A549 (cell line): ENCODE data around the gene ETFRF1. TPM values are rescaled to one million over a fixed set of nuclear protein-coding genes. Genes with fewer than 3 reads are reported as not detected.

Experiments used
- ATAC-seq, 2 experiments: fragments of 200-7000 bp in 1 of 2; fragments of >200 bp in 1 of 2; cut with Nextera tagmentation in 1 of 2; cut with Tn5 transposase in 1 of 2; 3 replicates each; pipeline versions ENCODE4 v1.8.0 to v1.9.1; 2018 to 2020; ENCODE audit warnings: mild to moderate bottlenecking in 1 of 2, moderate library complexity in 1 of 2
- CTCF ChIA-PET: fragments of 300-600 bp; sonication (Branson Sonifier 250); formaldehyde crosslinking; extraction: SDS; loops from one replicate; lab custom pipeline; 2021; ENCODE audit warnings: antibody characterized with exemption, inconsistent platforms; lab: Yijun Ruan, JAX
- POLR2A ChIA-PET: fragments of 350-600 bp; formaldehyde crosslinking; extraction: SDS; loops from one replicate; lab custom pipeline; 2021; ENCODE audit warnings: antibody characterized with exemption, inconsistent platforms; lab: Yijun Ruan, JAX
- DNase-seq, 2 experiments: peaks; one replicate each; pipeline versions ENCODE4 v3.0.0 to v3.0.0-alpha.2; 2011 to 2016; ENCODE audit warnings: low read depth in 1 of 2, low spot score in 1 of 2
- FAIRE-seq: peaks from 2 replicates; lab custom pipeline; 2011; peaks lifted over from hg19 to GRCh38; lab: Jason Lieb, UNC
- H3K27ac ChIP-seq, 2 experiments: fragments of >200 bp; sonication (Bioruptor Twin); formaldehyde crosslinking; 3 replicates each; pipeline ENCODE4 v1.5.1; 2016 to 2017
- H3K4me1 ChIP-seq: fragments of >200 bp; sonication (Bioruptor Twin); formaldehyde crosslinking; 3 replicates; pipeline ENCODE4 v1.6.1; 2016
- H3K4me2 ChIP-seq: fragments of >200 bp; sonication (Bioruptor Twin); formaldehyde crosslinking; 3 replicates; pipeline ENCODE4 v1.6.1; 2016
- H3K4me3 ChIP-seq: fragments of >200 bp; sonication (Bioruptor Twin); formaldehyde crosslinking; 3 replicates; pipeline ENCODE4 v1.5.1; 2016
- H3K9me3 ChIP-seq: fragments of >200 bp; sonication (Bioruptor Twin); formaldehyde crosslinking; 3 replicates; pipeline ENCODE4 v1.6.1; 2016
- BHLHE40 ChIP-seq: IDR thresholded peaks from 2 replicates; pipeline ENCODE4 v1.6.1; 2012; ENCODE audit warnings: low read depth, low read length, inconsistent platforms
- CHD2 ChIP-seq: fragments of 150-350 bp; IDR thresholded peaks from 2 replicates; pipeline ENCODE4 v1.6.1; 2014; ENCODE audit warnings: low read length; ENCODE audit not compliant: partially characterized antibody
- CHD4 ChIP-seq: fragments of 200-600 bp; sonication (generic); IDR thresholded peaks from 2 replicates; pipeline ENCODE4 v1.6.1; 2016; ENCODE audit warnings: antibody characterized with exemption, mild to moderate bottlenecking, borderline replicate concordance
- EHMT2 ChIP-seq: fragments of 200-600 bp; sonication (generic); IDR thresholded peaks from 2 replicates; pipeline ENCODE4 v1.6.1; 2016; ENCODE audit warnings: antibody characterized with exemption, low read depth, mild to moderate bottlenecking, moderate library complexity
- FOXS1 ChIP-seq: fragments of 250-450 bp; sonication (Bioruptor Pico); IDR thresholded peaks from 2 replicates; pipeline ENCODE4 v1.5.0; 2020; ENCODE audit warnings: mild to moderate bottlenecking, moderate library complexity
- GATA3 ChIP-seq: IDR thresholded peaks from 2 replicates; pipeline ENCODE4 v1.6.1; 2012; ENCODE audit warnings: borderline replicate concordance
- HMGXB4 ChIP-seq: fragments of 250-450 bp; sonication (Bioruptor Pico); IDR thresholded peaks from 2 replicates; pipeline ENCODE4 v1.5.0; 2021; ENCODE audit warnings: mild to moderate bottlenecking, moderate library complexity, borderline replicate concordance
- HOXA7 ChIP-seq: fragments of 250-450 bp; sonication (Bioruptor Pico); IDR thresholded peaks from 2 replicates; pipeline ENCODE4 v1.5.0; 2020; ENCODE audit warnings: mild to moderate bottlenecking, moderate library complexity
- KDM1A ChIP-seq: fragments of 200-600 bp; sonication (generic); IDR thresholded peaks from 2 replicates; pipeline ENCODE4 v1.6.1; 2016; ENCODE audit warnings: low read depth, mild to moderate bottlenecking
- KDM5A ChIP-seq: fragments of 200-600 bp; sonication (generic); IDR thresholded peaks from 2 replicates; pipeline ENCODE4 v1.6.1; 2016; ENCODE audit warnings: antibody characterized with exemption, mild to moderate bottlenecking
- MYC ChIP-seq: IDR thresholded peaks from 2 replicates; pipeline ENCODE4 v1.6.1; 2012; ENCODE audit warnings: mild to moderate bottlenecking, inconsistent platforms, low read length, improper control_type of control experiment, borderline replicate concordance
- NFE2L2 ChIP-seq: fragments of 150-350 bp; conservative IDR thresholded peaks from 2 replicates; pipeline ENCODE4 v1.6.1; 2014; ENCODE audit warnings: low read length
- PBX3 ChIP-seq: IDR thresholded peaks from 2 replicates; pipeline ENCODE4 v1.6.1; 2012
- REST ChIP-seq: fragments of 200-600 bp; sonication (generic); IDR thresholded peaks from 2 replicates; pipeline ENCODE4 v1.6.1; 2016; ENCODE audit warnings: antibody characterized with exemption, mild to moderate bottlenecking, moderate library complexity
- RNF2 ChIP-seq: fragments of 200-600 bp; sonication (generic); IDR thresholded peaks from 2 replicates; pipeline ENCODE4 v1.6.1; 2016; ENCODE audit warnings: low read depth, mild to moderate bottlenecking, antibody characterized with exemption, moderate library complexity, borderline replicate concordance
- ZC3H11A ChIP-seq: fragments of 450-650 bp; IDR thresholded peaks from 2 replicates; pipeline ENCODE4 v1.6.1; 2014; ENCODE audit warnings: antibody characterized with exemption, mild to moderate bottlenecking
- ZFP36 ChIP-seq: fragments of 450-650 bp; IDR thresholded peaks from 2 replicates; pipeline ENCODE4 v1.6.1; 2014; ENCODE audit warnings: borderline replicate concordance; ENCODE audit not compliant: partially characterized antibody
- ZNF302 ChIP-seq: fragments of 250-450 bp; sonication (Bioruptor Pico); IDR thresholded peaks from 2 replicates; pipeline ENCODE4 v1.9.0; 2021; ENCODE audit warnings: inconsistent platforms, mild to moderate bottlenecking, moderate library complexity
- WGBS: methylation state at CpG from one replicate; pipeline ENCODE4 v1.1.6; 2017; ENCODE audit errors: missing lambda C conversion rate; 5-methylcytosine and 5-hydroxymethylcytosine counted together
- polyA plus RNA-seq, 4 experiments: library from polyadenylated mRNA; depleted of rRNA in 3 of 4; stranded (reverse); fragments of >200 nt; fragmentation: RNase III in 1 of 4; extraction: RNeasy Plus Mini Kit Qiagen cat#74134 plus additional on column Dnase treatment in 1 of 4; gene quantifications; 2 replicates in 3 of 4; 3 replicates in 1 of 4; pipeline ENCODE4 v1.2.3, GENCODE V29; 2011 to 2017

ETFRF1 gene
- polyA plus RNA-seq, 2 of the 4 experiments (the other 2 are of a cell fraction), result 11.5 to 23.6 TPM

- Histone ChIP-seq H3K27ac (peak overlapping the region; percentile 93 to 99), H3K4me3 (peak overlapping the region; percentile 91), H3K4me2 (peak overlapping the region; percentile 84), H3K4me1 (peaks cover 11% of the 10 kb centered on the region), H3K9me3 (no peaks in the 10 kb centered on the region)
- DNase-seq (no peak), FAIRE-seq (no peak), ATAC-seq (no peak)
- ChIA-PET CTCF (interaction anchor here (1.0 to 1.5 kb wide), 3 partner anchors 13 to 136 kb away, joined by 3 read pairs; no protein-coding TSS in a partner anchor), POLR2A (interaction anchor here (1.1 to 1.5 kb wide), 4 partner anchors 81 to 131 kb away, joined by 3 to 9 read pairs (median 4); no protein-coding TSS in a partner anchor)
- no peak for TF ChIP-seq HMGXB4 (CRISPR knock-in tag)
- no peak for TF ChIP-seq CHD4
- no peak for TF ChIP-seq RNF2
- TF ChIP-seq GATA3, result no peak
- no peak for TF ChIP-seq FOXS1 (CRISPR knock-in tag)
- TF ChIP-seq CHD2, result no peak
- no peak for TF ChIP-seq ZC3H11A
- TF ChIP-seq EHMT2, result no peak
- no peak for TF ChIP-seq PBX3
- TF ChIP-seq ZFP36, result no peak
- TF ChIP-seq REST, result no peak
- no peak for TF ChIP-seq HOXA7 (CRISPR knock-in tag)
- 66% methylated on average over 6 of the region's 6 CpGs for WGBS
Measured at GRCh38 chr12:25251769-25252168, 56.7 kb downstream of the ETFRF1 start.

- TF ChIP-seq KDM5A, result no peak
- TF ChIP-seq ZNF302, result no peak
- TF ChIP-seq CHD2, result no peak
- TF ChIP-seq KDM1A, result no peak
- no peak for TF ChIP-seq NFE2L2
- no peak for TF ChIP-seq CHD4
- no peak for TF ChIP-seq MYC
- no peak for TF ChIP-seq BHLHE40
- Histone ChIP-seq H3K4me1 (peaks cover 11% of the 10 kb centered on the region), H3K27ac (no peak overlapping the region), H3K4me2 (no peak overlapping the region), H3K4me3 (no peak overlapping the region), H3K9me3 (no peaks in the 10 kb centered on the region)
- CTCF ChIA-PET, result interaction anchor here (1.5 kb wide), 1 partner anchor 12 kb away, joined by 3 read pairs; no protein-coding TSS in a partner anchor
- WGBS, result 89% methylated on average over 3 of the region's 3 CpGs
- POLR2A ChIA-PET, result no interaction called here
- ATAC-seq, result no peak
- DNase-seq, result no peak
- FAIRE-seq, result no peak
Measured at GRCh38 chr12:25252946-25253345, 57.9 kb downstream of the ETFRF1 start.
